PC-3 (cell line): ENCODE data around the gene TUSC2. TPM values are rescaled to one million over a fixed set of nuclear protein-coding genes. Genes with fewer than 3 reads are reported as not detected.

Experiments
- ATAC-seq: fragments of 200-7000 bp; cut with Tn5 transposase; 2 replicates; pipeline ENCODE4 v1.9.1; 2020; ENCODE audit warnings: mild to moderate bottlenecking, moderate library complexity
- BruUV-seq: library from RNA; stranded (reverse); fragments of 400-500 nt; replicated peaks from 2 replicates; lab custom pipeline; 2021; lab: Mats Ljungman, UMichigan
- CTCF ChIA-PET: fragments of 300-600 bp; sonication (Branson Sonifier 250); formaldehyde crosslinking; loops from one replicate; lab custom pipeline; 2022; ENCODE audit warnings: antibody characterized with exemption; lab: Charles Lee
- POLR2A ChIA-PET: fragments of 300-600 bp; sonication (Branson Sonifier 250); formaldehyde crosslinking; loops from one replicate; lab custom pipeline; 2022; ENCODE audit warnings: antibody characterized with exemption; ENCODE audit not compliant: unreplicated experiment; lab: Charles Lee
- DNase-seq: peaks from one replicate; pipeline ENCODE4 v3.0.0-alpha.2; 2015
- H2AFZ ChIP-seq: fragments of 300-600 bp; sonication (generic); 2 replicates; pipeline ENCODE4 v1.6.0; 2016; ENCODE audit warnings: antibody characterized with exemption, low read length
- H3F3A ChIP-seq: fragments of 300-600 bp; sonication (generic); one replicate; pipeline ENCODE4 v1.6.0; 2017; ENCODE audit warnings: antibody characterized with exemption, low read length, control low read depth, mild to moderate bottlenecking; ENCODE audit not compliant: unreplicated experiment
- H3K27ac ChIP-seq: fragments of 300-600 bp; sonication (generic); 2 replicates; pipeline ENCODE4 v1.5.1; 2016; ENCODE audit warnings: mild to moderate bottlenecking, low read length
- H3K27me3 ChIP-seq: fragments of 300-600 bp; sonication (generic); 2 replicates; pipeline ENCODE4 v1.6.1; 2016; ENCODE audit warnings: low read length, mixed read lengths
- H3K36me3 ChIP-seq: fragments of 300-600 bp; sonication (generic); 2 replicates; pipeline ENCODE4 v1.6.1; 2016; ENCODE audit warnings: low read depth, mixed run types, low read length, mixed read lengths
- H3K4me1 ChIP-seq: fragments of 300-600 bp; sonication (generic); 2 replicates; pipeline ENCODE4 v1.5.1; 2016; ENCODE audit warnings: low read length; ENCODE audit not compliant: insufficient read depth
- H3K4me2 ChIP-seq: fragments of 300-600 bp; sonication (generic); 2 replicates; pipeline ENCODE4 v1.6.0; 2016; ENCODE audit warnings: low read length
- H3K4me3 ChIP-seq: fragments of 300-600 bp; sonication (generic); 2 replicates; pipeline ENCODE4 v1.5.1; 2016; ENCODE audit warnings: mild to moderate bottlenecking, low read length, mixed read lengths
- H3K79me2 ChIP-seq: fragments of 300-600 bp; sonication (generic); 2 replicates; pipeline ENCODE4 v1.6.1; 2017; ENCODE audit warnings: low read length, mixed read lengths
- H3K9ac ChIP-seq: fragments of 300-600 bp; sonication (generic); 2 replicates; pipeline ENCODE4 v1.6.0; 2016; ENCODE audit warnings: mild to moderate bottlenecking, low read length
- H3K9me2 ChIP-seq: fragments of 300-600 bp; sonication (generic); replicated peaks from 2 replicates; pipeline ENCODE4 v1.6.1; 2016; ENCODE audit warnings: mixed run types, low read length, mixed read lengths
- H3K9me3 ChIP-seq: fragments of 300-600 bp; sonication (generic); 2 replicates; pipeline ENCODE4 v1.6.1; 2016; ENCODE audit warnings: low read length, mixed read lengths
- H4K20me1 ChIP-seq: fragments of 300-600 bp; sonication (generic); 2 replicates; pipeline ENCODE4 v1.6.1; 2016; ENCODE audit warnings: low read length, mixed read lengths
- CTCF ChIP-seq: fragments of 300-600 bp; sonication (generic); conservative IDR thresholded peaks from 2 replicates; pipeline ENCODE4 v1.5.1; 2017; ENCODE audit warnings: antibody characterized with exemption, low read depth, mild to moderate bottlenecking, low read length
- EZH2 ChIP-seq: fragments of 300-600 bp; sonication (generic); IDR thresholded peaks from one replicate; pipeline ENCODE4 v1.6.1; 2017; ENCODE audit warnings: antibody characterized with exemption, mild to moderate bottlenecking, low read length; ENCODE audit not compliant: unreplicated experiment
- EZH2phosphoT487 ChIP-seq: fragments of 300-600 bp; sonication (generic); IDR thresholded peaks from 2 replicates; pipeline ENCODE4 v1.6.1; 2018; ENCODE audit warnings: mild to moderate bottlenecking, antibody characterized with exemption, low read length, borderline replicate concordance
- intact Hi-C: fragments of 100-400 bp; cut with micrococcal nuclease; formaldehyde crosslinking; loops from 2 replicates; pipeline ENCODE4 v1.9.0; 2023
- total RNA-seq: library from RNA; depleted of rRNA; stranded (reverse); fragments of >200 nt; gene quantifications from 2 replicates; pipeline ENCODE4 v1.2.3, GENCODE V29; 2014

Gene TUSC2
- total RNA-seq, 1 experiment from 2014 or later, result 143 TPM

GRCh38 chr3:50342813-50343633 is 15.0 kb upstream of the TUSC2 start:
- H2AFZ ChIP-seq, result no peak overlapping the region
- ChIA-PET POLR2A (no interaction called here), CTCF (interaction anchor here (0.8 kb wide), 1 partner anchor 10 kb away, joined by 3 read pairs; no protein-coding TSS in a partner anchor)
- no peak overlapping the region for H3K27ac ChIP-seq
- H3K4me3 ChIP-seq, result no peak overlapping the region
- peaks cover 9% of the 10 kb centered on the region for H3K4me1 ChIP-seq
- H3K4me2 ChIP-seq, result no peak overlapping the region
- H3K9me2 ChIP-seq, result no peaks in the 10 kb centered on the region
- TF ChIP-seq EZH2 (no peak), EZH2phosphoT487 (no peak), CTCF (no peak)
- DNase-seq (no peak), ATAC-seq (no peak)
- H4K20me1 ChIP-seq, result no peaks in the 10 kb centered on the region
- H3F3A ChIP-seq, result peaks cover 4% of the 10 kb centered on the region
- H3K36me3 ChIP-seq, result no peaks in the 10 kb centered on the region
- H3K27me3 ChIP-seq, result no peaks in the 10 kb centered on the region
- no peaks in the 10 kb centered on the region for H3K79me2 ChIP-seq
- no TSS peak for BruUV-seq
- H3K9me3 ChIP-seq, result no peaks in the 10 kb centered on the region
- no peak overlapping the region for H3K9ac ChIP-seq
- intact Hi-C loops, result no loop called here

- Histone ChIP-seq H3K4me3 (no peak overlapping the region), H3K36me3 (no peaks in the 10 kb centered on the region), H4K20me1 (no peaks in the 10 kb centered on the region), H2AFZ (no peak overlapping the region), H3K27me3 (no peaks in the 10 kb centered on the region), H3K9me3 (no peaks in the 10 kb centered on the region), H3K9ac (no peak overlapping the region), H3K27ac (no peak overlapping the region), H3K79me2 (peaks cover under 1% of the 10 kb centered on the region; the same call in 1 of the 2 replicates), H3K9me2 (no peaks in the 10 kb centered on the region), H3F3A (no peaks in the 10 kb centered on the region), H3K4me2 (no peak overlapping the region), H3K4me1 (peaks cover 10% of the 10 kb centered on the region)
- intact Hi-C loops, result no loop called here
- TF ChIP-seq CTCF (no peak), EZH2phosphoT487 (no peak), EZH2 (no peak)
- ChIA-PET POLR2A (no interaction called here), CTCF (no interaction called here)
- no peak for ATAC-seq
- DNase-seq, result no peak
- BruUV-seq, result no TSS peak
Observed at GRCh38 chr3:50341996-50342650, 14.1 kb upstream of the TUSC2 start.

GRCh38 chr3:50341537-50341936 is 13.5 kb upstream of the TUSC2 start:
- DNase-seq (no peak), ATAC-seq (no peak)
- H3K27ac ChIP-seq, result no peak overlapping the region
- intact Hi-C loops, result no loop called here
- H3K9ac ChIP-seq, result no peak overlapping the region
- H3K9me3 ChIP-seq, result no peaks in the 10 kb centered on the region
- H3F3A ChIP-seq, result no peaks in the 10 kb centered on the region
- BruUV-seq, result no TSS peak
- no peaks in the 10 kb centered on the region for H4K20me1 ChIP-seq
- TF ChIP-seq EZH2 (no peak), EZH2phosphoT487 (no peak), CTCF (no peak)
- ChIA-PET POLR2A (no interaction called here), CTCF (no interaction called here)
- no peaks in the 10 kb centered on the region for H3K27me3 ChIP-seq
- H3K79me2 ChIP-seq, result peaks cover 6% of the 10 kb centered on the region
- no peaks in the 10 kb centered on the region for H3K36me3 ChIP-seq
- H3K9me2 ChIP-seq, result no peaks in the 10 kb centered on the region
- peaks cover 10% of the 10 kb centered on the region for H3K4me1 ChIP-seq
- H3K4me2 ChIP-seq, result no peak overlapping the region
- H3K4me3 ChIP-seq, result no peak overlapping the region
- no peak overlapping the region for H2AFZ ChIP-seq
